NT2/D1 (cell line): ENCODE measurements around the gene INSIG1.

Experiments
- SUZ12 ChIP-seq: IDR thresholded peaks from 2 replicates; pipeline ENCODE4 v1.6.1; 2011; ENCODE audit not compliant: insufficient read length, insufficient read depth; ENCODE audit errors: extremely low read depth
- YY1 ChIP-seq: IDR thresholded peaks from 2 replicates; pipeline ENCODE4 v1.6.1; 2011; ENCODE audit not compliant: insufficient read length, insufficient read depth
- ZNF274 ChIP-seq: IDR thresholded peaks from 2 replicates; pipeline ENCODE4 v1.6.1; 2011; ENCODE audit warnings: mild to moderate bottlenecking, low read depth, low read length

- TF ChIP-seq YY1 (no peak), SUZ12 (no peak), ZNF274 (no peak)
Observed at GRCh38 chr7:155348806-155349205, 51.1 kb downstream of the INSIG1 start.
